Ascending aorta (tissue), 2 donors: Measurements from ENCODE around the gene GBE1. TPM values are rescaled to one million over a fixed set of nuclear protein-coding genes. Genes with fewer than 3 reads are reported as not detected.

Source experiments
- DNase-seq, 2 donors: peaks; one replicate each; pipeline ENCODE4 v3.0.0-alpha.2; 2019; ENCODE audit warnings: low spot score in 2 of 2
- H3K27ac ChIP-seq, 2 donors: fragments of 200-600 bp; sonication (generic); one replicate each; pipeline ENCODE4 v1.5.1; 2016 to 2017; ENCODE audit warnings: mild to moderate bottlenecking in 1 of 2
- H3K27me3 ChIP-seq: fragments of 200-600 bp; sonication (generic); one replicate; pipeline ENCODE4 v1.5.1; 2017
- H3K36me3 ChIP-seq, 2 donors: fragments of 200-600 bp; sonication (generic); one replicate each; pipeline ENCODE4 v1.5.1; 2016
- H3K4me1 ChIP-seq, 2 donors: fragments of 200-600 bp; sonication (generic); one replicate each; pipeline ENCODE4 v1.5.1; 2016 to 2017; ENCODE audit warnings: mild to moderate bottlenecking in 1 of 2
- H3K4me3 ChIP-seq, 2 donors: fragments of 200-600 bp; sonication (generic); one replicate each; pipeline ENCODE4 v1.5.1; 2016 to 2017; ENCODE audit warnings: mild to moderate bottlenecking in 1 of 2
- H3K9me3 ChIP-seq, 2 donors: fragments of 200-600 bp; sonication (generic); one replicate each; pipeline ENCODE4 v1.5.1; 2016
- CTCF ChIP-seq, 3 experiments: fragments of 200-600 bp in 2 of 3; fragments of 450-650 bp in 1 of 3; sonication (generic) in 2 of 3; IDR thresholded peaks; one replicate each; pipeline ENCODE4 v1.5.1; 2016 to 2019; ENCODE audit warnings: antibody characterized with exemption in 3 of 3, mild to moderate bottlenecking in 1 of 3, moderate library complexity in 1 of 3
- intact Hi-C: fragments of 100-400 bp; cut with DNase I; formaldehyde crosslinking; loops from one replicate; pipeline ENCODE4 v1.15.1; 2023
- total RNA-seq: library from RNA; depleted of rRNA; stranded (reverse); fragments of >200 nt; gene quantifications from one replicate; pipeline ENCODE4 v1.1.0, GENCODE V29; 2016

The GBE1 gene
- total RNA-seq, 1 donor from 2014 or later: 20.8 TPM

- no peak for TF ChIP-seq CTCF (IDR thresholded peaks at IDR 0.05)
Observed at GRCh38 chr3:81650187-81650586, 111.3 kb downstream of the GBE1 start.

GRCh38 chr3:81645248-81645647, 116.2 kb downstream of the GBE1 start:
- no peaks in the 10 kb centered on the region for H3K9me3 ChIP-seq
- no peaks in the 10 kb centered on the region for H3K27me3 ChIP-seq
- H3K27ac ChIP-seq: no peak overlapping the region
- no peak overlapping the region for H3K4me3 ChIP-seq
- no peak for DNase-seq
- no peak for TF ChIP-seq CTCF (IDR thresholded peaks at IDR 0.05)
- intact Hi-C loops: no loop called here
- no peaks in the 10 kb centered on the region for H3K36me3 ChIP-seq
- no peaks in the 10 kb centered on the region for H3K4me1 ChIP-seq

More at GRCh38 chr3:81650187-81650586, 111.3 kb downstream of the GBE1 start:
- Histone ChIP-seq H3K4me3 (no peak overlapping the region), H3K4me1 (no peaks in the 10 kb centered on the region), H3K36me3 (no peaks in the 10 kb centered on the region), H3K27ac (no peak overlapping the region), H3K27me3 (no peaks in the 10 kb centered on the region), H3K9me3 (no peaks in the 10 kb centered on the region)
- intact Hi-C loops: no loop called here
- DNase-seq: no peak

GRCh38 chr3:81643721-81644120, 117.7 kb downstream of the GBE1 start:
- peak in 1 of 3 experiments; percentile 39 for TF ChIP-seq CTCF (IDR thresholded peaks at IDR 0.05)
- intact Hi-C loops: loop anchor here (5.0 kb wide), 2 partner anchors 221 to 341 kb away; no protein-coding TSS in a partner anchor
- no peaks in the 10 kb centered on the region for H3K27me3 ChIP-seq
- DNase-seq: no peak
- H3K27ac ChIP-seq: no peak overlapping the region
- no peak overlapping the region for H3K4me3 ChIP-seq
- H3K9me3 ChIP-seq: no peaks in the 10 kb centered on the region
- H3K36me3 ChIP-seq: no peaks in the 10 kb centered on the region
- H3K4me1 ChIP-seq: no peaks in the 10 kb centered on the region

GRCh38 chr3:81638480-81638879, 123.0 kb downstream of the GBE1 start:
- no peak for DNase-seq
- H3K4me1 ChIP-seq: no peaks in the 10 kb centered on the region
- H3K36me3 ChIP-seq: peaks cover 0 to 6% of the 10 kb centered on the region in 2 donors
- TF ChIP-seq CTCF (IDR thresholded peaks at IDR 0.05): no peak
- no peak overlapping the region for H3K27ac ChIP-seq
- intact Hi-C loops: no loop called here
- no peaks in the 10 kb centered on the region for H3K9me3 ChIP-seq
- no peak overlapping the region for H3K4me3 ChIP-seq
- H3K27me3 ChIP-seq: no peaks in the 10 kb centered on the region

GRCh38 chr3:81632659-81633058, 128.8 kb downstream of the GBE1 start:
- no peaks in the 10 kb centered on the region for H3K4me1 ChIP-seq
- TF ChIP-seq CTCF (IDR thresholded peaks at IDR 0.05): no peak
- H3K27me3 ChIP-seq: no peaks in the 10 kb centered on the region
- no peak for DNase-seq
- intact Hi-C loops: no loop called here
- no peaks in the 10 kb centered on the region for H3K9me3 ChIP-seq
- H3K4me3 ChIP-seq: no peak overlapping the region
- H3K36me3 ChIP-seq: peaks cover 0 to 24% of the 10 kb centered on the region in 2 donors
- no peak overlapping the region for H3K27ac ChIP-seq

GRCh38 chr3:81624756-81625155, 136.7 kb downstream of the GBE1 start:
- TF ChIP-seq CTCF (IDR thresholded peaks at IDR 0.05): no peak
- intact Hi-C loops: no loop called here
- Histone ChIP-seq H3K9me3 (no peaks in the 10 kb centered on the region), H3K4me3 (no peak overlapping the region), H3K27ac (no peak overlapping the region), H3K4me1 (no peaks in the 10 kb centered on the region), H3K27me3 (no peaks in the 10 kb centered on the region), H3K36me3 (peaks cover 0 to 6% of the 10 kb centered on the region in 2 donors)
- no peak for DNase-seq
